Right atrium auricular region (tissue), 2 donors: Measurements from ENCODE around the gene IFIT2. TPM values are rescaled to one million over a fixed set of nuclear protein-coding genes. Genes with fewer than 3 reads are reported as not detected.

Experiments
- DNase-seq: peaks from one replicate; pipeline ENCODE4 v3.0.0-alpha.2; 2019; ENCODE audit warnings: low spot score
- H3K27ac ChIP-seq, 2 donors: fragments of 200-600 bp; sonication (generic); 1 replicate in 1 of 2; 2 replicates in 1 of 2; pipeline ENCODE4 v1.5.1; 2016 to 2019
- H3K27me3 ChIP-seq, 2 donors: fragments of 200-600 bp; sonication (generic); one replicate each; pipeline versions ENCODE4 v1.5.1 to v1.6.0; 2017 to 2019
- H3K36me3 ChIP-seq: fragments of 200-600 bp; sonication (generic); one replicate; pipeline ENCODE4 v1.5.1; 2016
- H3K4me1 ChIP-seq, 2 donors: fragments of 200-600 bp; sonication (generic); one replicate each; pipeline versions ENCODE4 v1.5.1 to v1.6.0; 2017 to 2019
- H3K4me3 ChIP-seq, 2 donors: fragments of 200-600 bp; sonication (generic); 1 replicate in 1 of 2; 2 replicates in 1 of 2; pipeline ENCODE4 v1.5.1; 2017 to 2019; ENCODE audit warnings: mild to moderate bottlenecking in 1 of 2, moderate library complexity in 1 of 2
- H3K9me3 ChIP-seq, 2 donors: fragments of 200-600 bp; sonication (generic); one replicate each; pipeline ENCODE4 v1.5.1; 2019
- total RNA-seq, 2 donors: library from RNA; depleted of rRNA; stranded (reverse); fragments of >200 nt; gene quantifications; one replicate each; pipeline ENCODE4 v1.1.0, GENCODE V29; 2016
- TF ChIP-seq, protein P1 (sequence below), 2 donors: fragments of 200-600 bp; sonication (generic); IDR thresholded peaks; one replicate each; pipeline ENCODE4 v1.5.1; 2019; ENCODE audit warnings: antibody characterized with exemption in 2 of 2

IFIT2 gene
- total RNA-seq, 2 donors from 2014 or later, result 2.6 TPM

DNA sequence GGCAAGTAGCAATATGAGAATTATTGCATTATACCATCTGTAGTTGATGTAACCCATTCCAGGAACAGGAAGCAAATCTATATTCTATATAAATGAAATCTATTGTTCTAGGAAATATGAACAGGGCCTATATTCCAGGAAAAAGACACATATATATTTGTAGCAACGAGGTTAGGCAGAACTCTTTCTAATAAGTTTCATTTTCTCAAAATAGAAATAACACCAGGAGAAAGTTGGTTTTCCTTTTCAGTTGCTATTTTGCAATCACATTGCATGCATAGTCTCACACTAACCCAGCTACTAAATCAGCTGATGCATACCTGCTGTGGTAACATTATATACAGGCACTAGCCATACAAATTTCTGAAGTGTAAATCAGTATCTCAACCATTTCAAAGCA is 6.2 kb upstream of the IFIT2 start:
- TF ChIP-seq, protein P1, sequence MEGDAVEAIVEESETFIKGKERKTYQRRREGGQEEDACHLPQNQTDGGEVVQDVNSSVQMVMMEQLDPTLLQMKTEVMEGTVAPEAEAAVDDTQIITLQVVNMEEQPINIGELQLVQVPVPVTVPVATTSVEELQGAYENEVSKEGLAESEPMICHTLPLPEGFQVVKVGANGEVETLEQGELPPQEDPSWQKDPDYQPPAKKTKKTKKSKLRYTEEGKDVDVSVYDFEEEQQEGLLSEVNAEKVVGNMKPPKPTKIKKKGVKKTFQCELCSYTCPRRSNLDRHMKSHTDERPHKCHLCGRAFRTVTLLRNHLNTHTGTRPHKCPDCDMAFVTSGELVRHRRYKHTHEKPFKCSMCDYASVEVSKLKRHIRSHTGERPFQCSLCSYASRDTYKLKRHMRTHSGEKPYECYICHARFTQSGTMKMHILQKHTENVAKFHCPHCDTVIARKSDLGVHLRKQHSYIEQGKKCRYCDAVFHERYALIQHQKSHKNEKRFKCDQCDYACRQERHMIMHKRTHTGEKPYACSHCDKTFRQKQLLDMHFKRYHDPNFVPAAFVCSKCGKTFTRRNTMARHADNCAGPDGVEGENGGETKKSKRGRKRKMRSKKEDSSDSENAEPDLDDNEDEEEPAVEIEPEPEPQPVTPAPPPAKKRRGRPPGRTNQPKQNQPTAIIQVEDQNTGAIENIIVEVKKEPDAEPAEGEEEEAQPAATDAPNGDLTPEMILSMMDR (IDR thresholded peaks at IDR 0.05), result no peak
- Histone ChIP-seq H3K36me3 (no peaks in the 10 kb centered on the region), H3K27ac (peak overlapping the region; percentile 44 to 73), H3K27me3 (no peaks in the 10 kb centered on the region), H3K4me3 (no peak overlapping the region), H3K4me1 (peaks cover 0 to 6% of the 10 kb centered on the region in 2 donors), H3K9me3 (no peaks in the 10 kb centered on the region)
- no peak for DNase-seq

DNA sequence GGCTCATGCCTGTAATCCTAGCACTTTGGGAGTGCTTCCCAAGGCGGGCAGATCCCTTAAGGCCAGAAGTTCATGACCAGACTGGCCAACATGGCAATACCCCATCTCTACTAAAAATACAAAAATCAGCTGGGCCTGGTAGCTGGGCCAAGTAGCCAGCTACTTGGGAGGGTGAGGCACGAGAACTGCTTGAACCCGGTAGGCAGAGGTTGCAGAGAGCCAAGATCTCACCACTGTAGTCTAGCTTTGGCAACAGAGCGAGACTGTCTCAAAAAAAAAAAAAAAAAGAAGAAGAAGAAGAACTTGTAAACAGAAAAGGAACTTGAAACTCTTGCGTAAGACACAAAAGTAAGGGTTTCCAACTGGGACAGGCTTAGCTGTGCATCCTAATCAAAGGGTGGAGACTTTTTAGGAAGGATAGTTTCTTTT is 5.6 kb upstream of the IFIT2 start:
- H3K36me3 ChIP-seq, result no peaks in the 10 kb centered on the region
- H3K4me3 ChIP-seq, result no peak overlapping the region
- H3K27ac ChIP-seq, result peak overlapping the region; percentile 44 to 73
- no peak for DNase-seq
- TF ChIP-seq, protein P1 (IDR thresholded peaks at IDR 0.05), result no peak
- H3K4me1 ChIP-seq, result peaks cover 0 to 11% of the 10 kb centered on the region in 2 donors
- H3K27me3 ChIP-seq, result no peaks in the 10 kb centered on the region
- no peaks in the 10 kb centered on the region for H3K9me3 ChIP-seq

DNA sequence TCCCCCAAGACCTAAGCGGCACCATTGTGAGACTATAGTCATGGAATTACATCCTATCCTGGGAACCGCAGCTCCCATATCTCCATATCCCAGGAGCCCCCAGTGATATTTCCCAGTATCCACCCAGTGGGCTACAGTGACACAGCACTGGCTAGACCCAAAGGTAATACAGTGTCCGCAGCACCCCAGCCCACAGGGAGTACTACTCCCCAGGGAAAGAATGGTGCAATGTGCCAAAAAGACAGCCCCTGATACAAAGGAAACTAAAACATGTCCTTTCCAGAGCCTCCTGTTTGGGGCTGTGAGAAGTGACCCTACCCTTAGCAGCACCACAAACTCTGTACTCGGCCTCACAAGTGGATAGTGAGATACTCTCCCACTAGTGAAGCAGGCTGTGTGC is 4.5 kb upstream of the IFIT2 start:
- H3K9me3 ChIP-seq, result no peaks in the 10 kb centered on the region
- H3K36me3 ChIP-seq, result no peaks in the 10 kb centered on the region
- no peak overlapping the region for H3K4me3 ChIP-seq
- H3K27ac ChIP-seq, result peak overlapping the region in 1 of 2 donors; percentile 32
- TF ChIP-seq, protein P1 (IDR thresholded peaks at IDR 0.05), result no peak
- DNase-seq, result no peak
- H3K27me3 ChIP-seq, result no peaks in the 10 kb centered on the region
- peaks cover 0 to 15% of the 10 kb centered on the region in 2 donors for H3K4me1 ChIP-seq

DNA sequence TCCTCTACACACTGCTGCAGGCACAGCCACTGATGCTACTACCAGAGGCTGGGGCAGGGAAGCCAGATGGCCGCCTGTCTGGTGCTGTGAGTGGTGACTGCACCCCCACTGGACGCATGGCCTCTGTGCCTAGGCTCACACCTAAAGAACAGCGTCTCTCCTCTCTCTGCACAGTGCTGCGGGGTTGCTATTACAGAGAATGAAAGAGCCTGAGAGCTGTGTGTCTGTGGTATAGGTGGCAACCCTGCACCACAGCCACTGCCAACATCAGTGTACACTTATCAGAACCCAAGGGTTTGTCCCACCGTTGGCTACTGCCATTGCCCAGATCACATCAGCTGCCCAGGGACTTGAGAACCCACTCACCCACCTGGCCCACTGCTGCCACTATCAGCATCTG is 4.1 kb upstream of the IFIT2 start:
- Histone ChIP-seq H3K27ac (no peak overlapping the region), H3K4me1 (peaks cover 0 to 19% of the 10 kb centered on the region in 2 donors)
- TF ChIP-seq, protein P1 (IDR thresholded peaks at IDR 0.05), result no peak

DNA sequence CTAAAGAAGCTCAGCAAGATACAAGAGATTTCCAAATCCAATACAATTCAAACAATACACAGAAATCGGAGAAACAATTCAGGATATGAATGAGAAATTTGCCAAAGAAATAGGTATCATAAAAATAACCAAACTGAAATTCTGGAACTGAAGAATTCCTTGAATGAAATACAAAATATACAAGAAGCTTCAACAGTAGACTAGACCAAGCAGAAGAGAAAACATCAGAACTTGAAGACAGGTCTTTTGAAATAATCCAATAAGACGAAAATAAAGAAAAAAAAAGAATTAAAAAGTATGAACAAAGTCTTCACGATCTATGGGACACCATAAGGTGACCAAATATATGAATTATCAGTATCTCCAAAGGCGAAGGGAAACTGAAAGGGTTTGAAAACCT is 2.8 kb upstream of the IFIT2 start:
- Histone ChIP-seq H3K36me3 (no peaks in the 10 kb centered on the region), H3K9me3 (no peaks in the 10 kb centered on the region), H3K27me3 (no peaks in the 10 kb centered on the region), H3K4me3 (no peak overlapping the region), H3K4me1 (peaks cover 0 to 31% of the 10 kb centered on the region in 2 donors), H3K27ac (no peak overlapping the region)
- DNase-seq, result no peak
- TF ChIP-seq, protein P1 (IDR thresholded peaks at IDR 0.05), result no peak

More for the DNA sequence above, 4.1 kb upstream of the IFIT2 start:
- H3K4me3 ChIP-seq, result no peak overlapping the region
- DNase-seq, result no peak
- H3K27me3 ChIP-seq, result no peaks in the 10 kb centered on the region
- H3K36me3 ChIP-seq, result no peaks in the 10 kb centered on the region
- H3K9me3 ChIP-seq, result no peaks in the 10 kb centered on the region

DNA sequence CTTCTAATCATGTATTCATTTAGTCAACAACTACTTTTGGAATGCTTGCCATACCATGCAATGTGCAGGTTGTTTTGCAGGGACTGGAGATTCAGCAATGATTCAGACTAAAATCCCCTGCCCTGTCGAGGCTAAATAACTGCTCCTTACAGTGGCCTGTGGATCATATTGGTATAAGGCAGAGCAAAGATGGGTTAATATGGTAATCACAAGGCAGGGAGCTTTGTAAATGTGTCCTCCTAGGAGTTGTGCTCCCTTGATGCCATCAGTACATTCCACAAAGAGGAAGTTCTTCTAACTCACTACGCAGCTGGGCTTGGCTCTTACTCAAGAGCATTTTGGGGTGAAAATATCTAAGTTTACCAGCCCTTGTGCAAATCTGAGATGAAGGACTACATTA is 614 bp upstream of the IFIT2 start:
- Histone ChIP-seq H3K4me1 (peaks cover 0 to 27% of the 10 kb centered on the region in 2 donors), H3K36me3 (peaks cover 7% of the 10 kb centered on the region), H3K27ac (peak overlapping the region; percentile 78 to 89), H3K9me3 (no peaks in the 10 kb centered on the region), H3K27me3 (no peaks in the 10 kb centered on the region), H3K4me3 (peak overlapping the region; percentile 36 to 49)
- DNase-seq, result no peak
- TF ChIP-seq, protein P1 (IDR thresholded peaks at IDR 0.05), result no peak
